Thyroid gland (tissue), 4 donors: ENCODE data around the gene FYB1. TPM values are rescaled to one million over a fixed set of nuclear protein-coding genes. Genes with fewer than 3 reads are reported as not detected.
A peak's percentile ranks its signal among the peaks of the same experiment; 100 is the strongest.

Experiments used
- DNase-seq, 2 donors: peaks; one replicate each; pipeline ENCODE4 v3.0.0-alpha.2; 2019
- H3K27ac ChIP-seq, 3 donors: fragments of 200-600 bp; sonication (generic); 1 replicate in 2 of 3; 2 replicates in 1 of 3; pipeline ENCODE4 v1.5.1; 2016 to 2019; ENCODE audit warnings: mild to moderate bottlenecking in 1 of 3, moderate library complexity in 1 of 3
- H3K27me3 ChIP-seq: fragments of 200-600 bp; sonication (generic); one replicate; pipeline ENCODE4 v1.5.1; 2019
- H3K36me3 ChIP-seq, 2 donors: fragments of 200-600 bp; sonication (generic); one replicate each; pipeline ENCODE4 v1.5.1; 2016 to 2019
- H3K4me1 ChIP-seq, 2 donors: fragments of 200-600 bp; sonication (generic); one replicate each; pipeline ENCODE4 v1.5.1; 2017 to 2019
- H3K4me3 ChIP-seq, 3 donors: fragments of 200-600 bp; sonication (generic); replicated peaks in 1 of 3; 1 replicate in 2 of 3; 2 replicates in 1 of 3; pipeline ENCODE4 v1.5.1; 2016; ENCODE audit warnings: mild to moderate bottlenecking in 1 of 3
- H3K9me3 ChIP-seq: fragments of 200-600 bp; sonication (generic); one replicate; pipeline ENCODE4 v1.5.1; 2017
- POLR2A ChIP-seq, 2 donors: fragments of 450-650 bp; IDR thresholded peaks; one replicate each; pipeline ENCODE4 v1.6.1; 2017; ENCODE audit warnings: antibody characterized with exemption in 2 of 2, mild to moderate bottlenecking in 2 of 2, moderate library complexity in 1 of 2
- WGBS, 2 donors: methylation state at CpG; one replicate each; pipeline ENCODE4 v1.1.5; 2017; 5-methylcytosine and 5-hydroxymethylcytosine counted together
- intact Hi-C: fragments of 100-400 bp; cut with DNase I; formaldehyde crosslinking; loops from one replicate; pipeline ENCODE4 v1.15.1; 2023
- total RNA-seq, 4 donors: library from RNA; depleted of rRNA; stranded (reverse); fragments of >200 nt; gene quantifications; one replicate each; pipeline ENCODE4 v1.2.3, GENCODE V29; 2016
- TF ChIP-seq, protein P1 (sequence below), 6 experiments: fragments of 200-600 bp in 3 of 6; fragments of 450-650 bp in 3 of 6; sonication (generic) in 3 of 6; IDR thresholded peaks; one replicate each; pipeline ENCODE4 v1.5.1; 2016 to 2019; ENCODE audit warnings: antibody characterized with exemption in 6 of 6, mild to moderate bottlenecking in 2 of 6, inconsistent platforms in 1 of 6, moderate library complexity in 1 of 6

Gene FYB1
- total RNA-seq, 4 donors from 2014 or later = 2.4 to 15.6 (median 3.7) TPM

DNA sequence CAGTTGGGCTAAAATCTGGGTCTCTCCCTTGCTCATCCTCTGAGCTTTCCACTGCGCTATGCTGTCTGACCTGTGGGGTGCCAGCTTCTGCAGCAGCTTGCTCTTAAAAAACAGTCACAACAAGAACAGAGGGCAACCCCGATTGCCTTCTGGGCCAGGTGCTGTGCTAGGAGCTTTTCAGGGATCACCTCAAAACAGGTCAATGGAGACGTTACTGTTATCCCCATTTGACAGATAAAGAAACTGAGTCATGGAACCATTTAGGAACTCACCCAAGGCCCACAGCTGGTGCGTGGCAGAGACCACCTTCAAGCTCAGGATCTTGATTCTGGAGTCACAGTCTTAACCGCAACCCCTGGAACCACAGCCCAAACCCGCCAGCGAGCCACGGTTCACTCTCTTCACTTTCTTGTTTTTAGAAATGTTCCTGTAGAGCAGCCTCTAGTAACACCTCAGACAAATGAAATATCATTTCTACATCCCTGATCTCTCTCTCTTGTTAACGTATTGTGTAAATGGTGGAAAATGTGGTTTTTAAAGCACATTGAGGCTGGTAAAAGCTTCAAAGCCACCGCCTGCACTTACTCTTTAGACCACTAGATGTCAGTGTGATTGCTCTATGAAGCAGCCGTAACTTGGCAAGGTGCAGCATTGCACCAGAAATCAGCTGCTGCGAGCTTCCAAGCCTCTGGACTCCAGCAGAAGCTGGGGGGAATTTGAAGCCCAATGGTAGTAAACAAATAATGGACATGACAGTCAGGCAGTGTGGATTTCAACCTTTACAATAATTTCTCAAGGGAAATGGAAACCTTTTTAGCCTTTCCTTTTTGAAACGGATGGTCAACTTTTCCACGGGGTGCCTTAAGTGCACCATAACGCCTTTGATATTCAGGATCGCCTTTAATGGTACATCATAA is 1.7 kb downstream of the FYB1 start:
- intact Hi-C loops = loop anchor here (5.0 kb wide), 1 partner anchor 330 kb away; no protein-coding TSS in a partner anchor
- no peaks in the 10 kb centered on the region for H3K36me3 ChIP-seq
- no peak overlapping the region for H3K27ac ChIP-seq
- peaks cover 0 to 4% of the 10 kb centered on the region in 2 donors for H3K4me1 ChIP-seq
- DNase-seq = peak; percentile 76 to 79
- no peak for TF ChIP-seq POLR2A (IDR thresholded peaks at IDR 0.05)
- TF ChIP-seq, protein P1, sequence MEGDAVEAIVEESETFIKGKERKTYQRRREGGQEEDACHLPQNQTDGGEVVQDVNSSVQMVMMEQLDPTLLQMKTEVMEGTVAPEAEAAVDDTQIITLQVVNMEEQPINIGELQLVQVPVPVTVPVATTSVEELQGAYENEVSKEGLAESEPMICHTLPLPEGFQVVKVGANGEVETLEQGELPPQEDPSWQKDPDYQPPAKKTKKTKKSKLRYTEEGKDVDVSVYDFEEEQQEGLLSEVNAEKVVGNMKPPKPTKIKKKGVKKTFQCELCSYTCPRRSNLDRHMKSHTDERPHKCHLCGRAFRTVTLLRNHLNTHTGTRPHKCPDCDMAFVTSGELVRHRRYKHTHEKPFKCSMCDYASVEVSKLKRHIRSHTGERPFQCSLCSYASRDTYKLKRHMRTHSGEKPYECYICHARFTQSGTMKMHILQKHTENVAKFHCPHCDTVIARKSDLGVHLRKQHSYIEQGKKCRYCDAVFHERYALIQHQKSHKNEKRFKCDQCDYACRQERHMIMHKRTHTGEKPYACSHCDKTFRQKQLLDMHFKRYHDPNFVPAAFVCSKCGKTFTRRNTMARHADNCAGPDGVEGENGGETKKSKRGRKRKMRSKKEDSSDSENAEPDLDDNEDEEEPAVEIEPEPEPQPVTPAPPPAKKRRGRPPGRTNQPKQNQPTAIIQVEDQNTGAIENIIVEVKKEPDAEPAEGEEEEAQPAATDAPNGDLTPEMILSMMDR (IDR thresholded peaks at IDR 0.05) = peak; percentile 83 to 98 (median 92)
- no peak overlapping the region for H3K4me3 ChIP-seq
- whole genome bisulfite sequencing, 2 donors = 61 to 63% methylated on average over 16 of the region's 16 CpGs
- H3K9me3 ChIP-seq = no peaks in the 10 kb centered on the region
- no peaks in the 10 kb centered on the region for H3K27me3 ChIP-seq

DNA sequence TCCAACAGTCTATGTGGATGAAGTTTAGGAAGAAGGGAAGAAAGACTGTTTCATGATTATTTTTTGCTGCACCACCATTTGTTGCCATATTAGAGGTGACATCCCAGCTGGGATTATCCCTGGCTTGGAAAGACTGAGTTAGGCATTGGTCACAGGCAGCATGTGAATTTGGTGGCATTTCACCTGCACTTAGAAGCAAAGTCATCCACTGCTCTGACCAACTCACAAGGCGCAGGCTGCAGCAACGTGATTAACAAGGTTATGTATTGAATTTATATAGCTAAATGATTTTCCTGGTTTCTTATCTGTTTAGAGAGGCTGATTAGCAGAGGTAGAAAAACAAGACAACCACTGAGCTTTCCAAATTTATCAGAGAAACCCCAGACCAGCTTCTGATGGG is 2.7 kb downstream of the FYB1 start:
- 85 to 90% methylated on average over 2 of the region's 2 CpGs for WGBS, 2 donors
- Histone ChIP-seq H3K4me1 (peaks cover 0 to 4% of the 10 kb centered on the region in 2 donors), H3K9me3 (no peaks in the 10 kb centered on the region), H3K4me3 (no peak overlapping the region), H3K27ac (no peak overlapping the region), H3K36me3 (no peaks in the 10 kb centered on the region), H3K27me3 (no peaks in the 10 kb centered on the region)
- intact Hi-C loops = loop anchor here (5.0 kb wide), 1 partner anchor 331 kb away; no protein-coding TSS in a partner anchor
- TF ChIP-seq, protein P1 (IDR thresholded peaks at IDR 0.05) = no peak
- TF ChIP-seq POLR2A (IDR thresholded peaks at IDR 0.05) = no peak
- DNase-seq = no peak

DNA sequence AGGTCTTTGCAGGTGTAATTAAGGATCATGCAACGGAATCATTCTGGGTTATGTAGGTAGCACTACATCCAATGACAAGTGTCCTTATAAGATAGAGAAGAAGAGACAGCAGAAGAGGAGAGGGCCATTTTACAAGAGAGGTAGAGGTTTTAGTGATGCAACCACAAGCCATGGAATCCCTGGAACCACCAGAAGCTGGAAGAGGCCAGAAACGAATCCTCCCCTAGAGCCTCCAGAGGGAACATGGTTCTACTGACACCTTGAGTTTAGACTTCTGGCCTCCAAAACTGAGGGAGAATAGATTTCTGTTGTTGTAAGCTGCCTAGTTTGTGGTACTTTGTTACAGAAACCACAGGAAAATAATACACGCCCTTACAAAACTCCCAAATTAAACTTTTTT is 3.5 kb downstream of the FYB1 start:
- Histone ChIP-seq H3K27ac (no peak overlapping the region), H3K27me3 (no peaks in the 10 kb centered on the region), H3K9me3 (no peaks in the 10 kb centered on the region), H3K36me3 (no peaks in the 10 kb centered on the region), H3K4me1 (peaks cover 0 to 4% of the 10 kb centered on the region in 2 donors), H3K4me3 (no peak overlapping the region)
- intact Hi-C loops = loop anchor here (5.0 kb wide), 1 partner anchor 331 kb away; no protein-coding TSS in a partner anchor
- DNase-seq = no peak
- WGBS, 2 donors = 60 to 61% methylated on average over 3 of the region's 3 CpGs
- no peak for TF ChIP-seq POLR2A (IDR thresholded peaks at IDR 0.05)
- TF ChIP-seq, protein P1 (IDR thresholded peaks at IDR 0.05) = no peak

DNA sequence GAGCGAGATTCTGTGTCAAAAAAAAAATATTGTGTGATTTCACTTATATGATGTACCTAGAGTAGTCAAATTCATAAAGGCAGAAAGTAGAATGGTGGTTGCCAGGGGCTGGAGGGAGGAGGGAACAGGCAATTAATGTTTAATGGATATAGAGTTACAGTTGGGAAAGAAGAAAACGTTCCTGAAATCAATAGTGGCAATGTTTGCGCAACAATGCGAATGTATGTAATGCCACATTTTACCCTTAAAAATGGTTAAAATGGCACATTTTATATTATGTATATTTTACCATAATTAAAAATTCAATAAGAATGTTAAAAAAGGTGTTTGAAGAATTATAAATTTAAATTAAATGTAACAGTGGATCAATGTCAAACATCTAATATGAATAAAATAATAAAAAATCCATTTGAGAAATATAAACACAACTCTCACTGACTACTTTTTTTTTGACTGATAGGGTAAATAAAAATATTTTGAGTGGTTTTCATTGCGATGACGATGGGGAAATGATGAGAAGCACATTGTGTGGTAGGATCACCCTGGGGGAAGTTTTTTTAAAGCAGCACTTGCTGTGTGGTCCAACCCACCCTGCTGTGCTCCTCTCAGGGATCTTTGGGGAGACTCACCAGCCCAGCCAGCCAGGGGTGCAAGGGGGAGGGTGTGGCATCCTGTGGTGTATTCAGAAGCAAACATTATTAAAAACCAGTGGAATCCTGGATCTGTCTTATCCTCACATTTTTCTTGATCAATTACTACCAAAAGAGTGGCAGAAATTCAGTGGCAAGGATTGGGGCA is 4.3 kb downstream of the FYB1 start:
- intact Hi-C loops = loop anchor here (5.0 kb wide), 1 partner anchor 332 kb away; no protein-coding TSS in a partner anchor
- Histone ChIP-seq H3K4me1 (peaks cover 0 to 4% of the 10 kb centered on the region in 2 donors), H3K27ac (no peak overlapping the region), H3K36me3 (no peaks in the 10 kb centered on the region), H3K9me3 (no peaks in the 10 kb centered on the region), H3K27me3 (no peaks in the 10 kb centered on the region), H3K4me3 (no peak overlapping the region)
- WGBS, 2 donors = 87 to 92% methylated on average over 6 of the region's 6 CpGs
- TF ChIP-seq, protein P1 (IDR thresholded peaks at IDR 0.05) = no peak
- no peak for TF ChIP-seq POLR2A (IDR thresholded peaks at IDR 0.05)
- no peak for DNase-seq
